ENCODE data around the gene LTBP3. TPM values are rescaled to one million over a fixed set of nuclear protein-coding genes. Genes with fewer than 3 reads are reported as not detected.

LTBP3 gene
- total RNA-seq (10 to 100 TPM; 27.9 to 82.3 (median 51.4) TPM), polyA plus RNA-seq (10 to 100 TPM; 12.7 to 19.2 (median 17.2) TPM)
- long read RNA-seq, donor 1, transcript LTBP3-221 (17 exons, 3,327 nt): major isoform, 7 of 65 reads
- long read RNA-seq, donor 1, partial matches to known transcripts: 52 of 65 reads
- long read RNA-seq, donor 1, other reads (novel, unspliced or antisense): 4 of 65 reads
- long read RNA-seq, donor 2, partial matches to known transcripts: 34 of 42 reads
- long read RNA-seq, donor 2, other reads (novel, unspliced or antisense): 5 of 42 reads

DNA sequence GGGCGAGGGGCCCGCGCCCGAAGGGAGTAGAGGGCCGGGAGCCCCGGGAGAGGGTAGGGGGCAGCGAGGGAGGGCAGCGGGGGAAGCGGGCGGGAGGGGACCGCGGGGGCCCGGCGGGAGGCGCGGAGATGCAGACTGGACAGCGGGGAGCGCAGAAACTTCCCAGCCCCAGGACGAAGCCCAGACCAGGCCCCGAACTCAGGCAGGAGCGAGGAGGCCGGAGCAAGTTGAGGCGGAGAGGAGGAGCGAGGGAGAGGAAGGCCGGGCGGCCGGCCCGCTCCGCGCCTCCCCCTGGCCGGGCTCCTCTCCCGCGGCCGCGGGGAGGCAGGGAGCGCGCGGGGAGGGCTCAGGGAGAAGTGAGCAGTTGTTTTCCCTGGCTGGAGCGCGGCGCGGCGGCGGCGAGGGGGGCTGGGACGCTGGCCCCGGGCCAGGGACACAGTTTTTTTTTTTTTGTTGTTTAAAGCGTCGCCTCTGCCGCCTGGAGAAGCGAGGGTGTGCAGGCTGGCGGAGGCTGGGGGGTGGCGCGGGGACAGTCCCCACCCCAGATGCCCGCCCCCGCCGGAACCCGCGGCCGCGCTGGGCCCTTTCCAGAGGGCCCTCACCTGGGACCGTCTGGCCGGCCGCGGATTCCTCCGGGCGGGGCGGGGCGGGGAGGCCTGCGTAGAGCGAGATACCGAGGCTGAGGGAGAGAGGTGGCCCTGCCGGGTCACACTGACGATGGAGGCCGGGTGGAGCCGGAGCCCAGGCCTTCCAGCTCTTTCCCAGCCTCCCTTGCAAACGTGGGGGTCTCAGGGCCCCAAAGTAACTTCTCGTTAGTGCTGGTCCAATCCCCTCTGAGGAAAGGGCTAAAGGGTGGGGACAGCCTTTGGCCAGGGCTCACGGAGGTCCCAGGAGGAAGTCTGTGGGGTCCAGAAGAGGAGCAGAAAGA lies at the start of gene LTBP3:
Gene LTBP3, minus strand, starts transcription at position 358 of the 928 bp plus-strand sequence. CDS start 400 bp downstream, outside the sequence.
- Histone ChIP-seq H3K4me3 (peak within 1 kb of the TSS; percentile 75), H3K9me3 (no peaks in the 10 kb centered on the region), H3K4me1 (peaks cover 57% of the 10 kb centered on the region), H3K27me3 (ENCODE audit: insufficient read depth in 3 of 3, low read length in 2 of 3) (no peaks in the 10 kb centered on the region), H3K27ac (peak within 1 kb of the TSS; percentile 99), H3K36me3 (ENCODE audit: insufficient read depth in 1 of 2, low read depth in 1 of 2) (peaks cover 0 to 8% of the 10 kb centered on the region in 2 donors)
- intact Hi-C loops (cut with DNase I): loop anchor here in 1 of 2 donors (2.0 kb wide), 1 partner anchor 19 kb away; the partner anchor contains the start of gene EHBP1L1
- 0 to 1% (median 0%) methylated on average over 42 to 79 of the region's 79 CpGs for WGBS, 3 donors
- DNase-seq (peak; percentile 89 to 93), ATAC-seq (peak; percentile 68 to 84 (median 77))
- TF ChIP-seq, protein P1, sequence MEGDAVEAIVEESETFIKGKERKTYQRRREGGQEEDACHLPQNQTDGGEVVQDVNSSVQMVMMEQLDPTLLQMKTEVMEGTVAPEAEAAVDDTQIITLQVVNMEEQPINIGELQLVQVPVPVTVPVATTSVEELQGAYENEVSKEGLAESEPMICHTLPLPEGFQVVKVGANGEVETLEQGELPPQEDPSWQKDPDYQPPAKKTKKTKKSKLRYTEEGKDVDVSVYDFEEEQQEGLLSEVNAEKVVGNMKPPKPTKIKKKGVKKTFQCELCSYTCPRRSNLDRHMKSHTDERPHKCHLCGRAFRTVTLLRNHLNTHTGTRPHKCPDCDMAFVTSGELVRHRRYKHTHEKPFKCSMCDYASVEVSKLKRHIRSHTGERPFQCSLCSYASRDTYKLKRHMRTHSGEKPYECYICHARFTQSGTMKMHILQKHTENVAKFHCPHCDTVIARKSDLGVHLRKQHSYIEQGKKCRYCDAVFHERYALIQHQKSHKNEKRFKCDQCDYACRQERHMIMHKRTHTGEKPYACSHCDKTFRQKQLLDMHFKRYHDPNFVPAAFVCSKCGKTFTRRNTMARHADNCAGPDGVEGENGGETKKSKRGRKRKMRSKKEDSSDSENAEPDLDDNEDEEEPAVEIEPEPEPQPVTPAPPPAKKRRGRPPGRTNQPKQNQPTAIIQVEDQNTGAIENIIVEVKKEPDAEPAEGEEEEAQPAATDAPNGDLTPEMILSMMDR (IDR thresholded peaks at IDR 0.05): no peak

DNA sequence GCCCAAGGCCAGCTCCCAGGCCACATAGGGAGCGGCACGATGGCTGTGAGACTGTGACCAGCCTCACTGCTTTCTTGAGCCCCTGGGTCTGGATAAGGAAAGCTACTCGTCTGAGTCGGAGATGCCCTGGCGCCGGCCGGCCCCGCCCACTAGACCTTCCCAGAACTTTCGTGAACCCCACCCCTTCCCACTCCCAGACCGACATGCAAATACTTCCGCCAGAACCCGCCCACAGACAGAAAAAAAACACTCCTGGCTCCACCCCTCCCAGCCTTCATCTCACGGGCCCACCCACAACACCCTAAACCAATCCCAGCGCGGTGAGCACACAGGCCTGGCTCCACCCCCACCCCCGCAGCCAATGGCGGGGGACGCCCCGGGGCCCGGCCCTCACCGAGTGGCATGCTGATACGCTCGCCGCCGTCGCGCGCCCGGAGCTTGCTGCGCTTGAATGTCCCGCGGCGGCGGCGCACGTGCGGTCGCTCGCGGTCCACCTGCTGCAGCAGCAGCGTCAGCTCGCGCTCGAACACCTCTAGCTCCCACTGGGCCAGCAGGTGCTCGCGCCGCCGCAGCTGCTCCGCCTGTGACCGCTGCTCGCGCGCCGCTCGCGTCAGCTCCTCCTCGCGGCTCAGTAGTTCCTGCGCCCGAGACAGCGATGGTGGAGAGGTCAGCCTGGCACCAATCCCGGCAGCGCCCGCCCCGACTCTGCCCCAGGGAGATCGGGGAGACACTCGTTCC lies 48.9 kb upstream of the LTBP3 start:
- 9 to 10% (median 9%) methylated on average over 52 to 67 of the region's 67 CpGs for WGBS, 3 donors
- Histone ChIP-seq H3K27ac (peak overlapping the region; percentile 83), H3K27me3 (ENCODE audit: insufficient read depth in 3 of 3, low read length in 2 of 3) (no peaks in the 10 kb centered on the region), H3K9me3 (no peaks in the 10 kb centered on the region), H3K36me3 (ENCODE audit: insufficient read depth in 1 of 2, low read depth in 1 of 2) (peaks cover 0 to 56% of the 10 kb centered on the region in 2 donors), H3K4me1 (peaks cover 28% of the 10 kb centered on the region), H3K4me3 (peak overlapping the region; percentile 61)
- TF ChIP-seq, protein P1 (IDR thresholded peaks at IDR 0.05): no peak
- intact Hi-C loops (cut with DNase I): loop anchor here in 1 of 2 donors (5.0 kb wide), 1 partner anchor 35 kb away; the partner anchor contains the start of genes FAM89B and ZNRD2
- DNase-seq: peak; percentile 96 to 97
- peak; percentile 98 for ATAC-seq

DNA sequence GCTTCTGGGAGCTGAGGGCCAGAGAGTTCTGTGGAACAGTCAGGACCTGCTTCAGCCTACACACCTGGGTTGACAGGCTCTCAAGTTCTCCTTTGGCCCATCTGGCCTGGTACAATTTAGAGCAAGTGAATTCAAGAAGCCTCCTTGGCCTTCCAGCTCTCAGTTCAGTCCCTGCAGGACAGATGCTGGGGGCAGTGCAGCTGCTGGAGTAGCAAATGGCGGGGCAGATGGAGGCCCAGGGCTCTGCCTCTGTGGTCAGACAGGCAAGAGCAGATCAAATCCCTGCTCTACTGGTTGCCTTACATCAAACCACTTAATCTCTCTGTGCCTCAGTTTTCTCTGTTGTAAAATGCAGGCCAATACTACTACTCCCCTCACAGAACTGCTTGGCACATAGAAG lies 46.1 kb upstream of the LTBP3 start:
- 92 to 100% (median 96%) methylated on average over 1 of the region's 1 CpG for WGBS, 3 donors
- Histone ChIP-seq H3K36me3 (ENCODE audit: insufficient read depth in 1 of 2, low read depth in 1 of 2) (peaks cover 0 to 52% of the 10 kb centered on the region in 2 donors), H3K27me3 (ENCODE audit: insufficient read depth in 3 of 3, low read length in 2 of 3) (no peaks in the 10 kb centered on the region), H3K4me1 (peaks cover 16% of the 10 kb centered on the region), H3K9me3 (no peaks in the 10 kb centered on the region), H3K27ac (no peak overlapping the region), H3K4me3 (no peak overlapping the region)
- intact Hi-C loops (cut with DNase I): no loop called here
- DNase-seq: no peak
- TF ChIP-seq, protein P1 (IDR thresholded peaks at IDR 0.05): no peak
- no peak for ATAC-seq

DNA sequence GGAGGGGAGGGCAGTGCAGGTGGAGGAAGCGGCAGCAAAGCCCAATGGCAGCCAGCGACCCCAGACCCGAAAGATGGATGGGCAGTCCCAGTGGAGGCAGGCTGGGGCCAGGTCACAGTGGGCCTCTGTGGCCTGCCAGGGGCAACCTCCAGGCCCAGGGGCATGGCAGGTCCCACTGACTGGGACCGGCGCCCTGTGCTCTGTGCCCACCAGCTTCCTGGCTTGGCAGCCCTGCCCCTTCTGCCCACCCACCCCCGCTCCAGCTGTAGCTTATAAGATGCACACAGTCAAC lies 41.7 kb upstream of the LTBP3 start:
- DNase-seq (no peak), ATAC-seq (no peak)
- Histone ChIP-seq H3K4me3 (no peak overlapping the region), H3K27ac (no peak overlapping the region), H3K9me3 (no peaks in the 10 kb centered on the region), H3K27me3 (ENCODE audit: insufficient read depth in 3 of 3, low read length in 2 of 3) (no peaks in the 10 kb centered on the region), H3K36me3 (ENCODE audit: insufficient read depth in 1 of 2, low read depth in 1 of 2) (peaks cover 2 to 52% of the 10 kb centered on the region in 2 donors), H3K4me1 (peaks cover 7% of the 10 kb centered on the region)
- WGBS, 3 donors: 93 to 95% (median 95%) methylated on average over 6 of the region's 6 CpGs
- intact Hi-C loops (cut with DNase I): no loop called here
- TF ChIP-seq, protein P1 (IDR thresholded peaks at IDR 0.05): no peak
